ENCODE measurements around the gene CD82. TPM values are rescaled to one million over a fixed set of nuclear protein-coding genes. Genes with fewer than 3 reads are reported as not detected.

CD82 gene
- total RNA-seq, 1 experiment from 2014 or later, result 114 TPM

DNA sequence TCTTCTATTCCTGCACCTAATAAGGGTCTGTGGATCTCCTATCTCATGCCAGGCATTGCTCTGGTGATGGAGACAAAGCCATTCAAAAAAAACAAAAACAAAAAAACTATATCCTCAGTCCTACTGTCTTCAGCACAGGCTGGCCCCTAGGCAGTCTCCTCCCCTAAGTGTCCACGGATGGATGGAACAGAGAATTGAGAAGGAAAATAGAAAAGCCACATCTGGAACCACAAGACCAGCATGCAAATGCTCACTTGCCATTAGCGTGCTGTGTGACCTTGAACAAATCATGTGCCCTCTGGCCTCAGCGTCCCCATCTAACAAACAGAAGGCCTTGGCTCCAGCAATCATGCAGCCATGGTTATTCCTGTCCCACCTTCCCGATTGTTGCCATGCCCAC, 32.7 kb upstream of the CD82 start:
- Mint-ChIP-seq H3K4me3 (ENCODE audit: unreplicated experiment) (no peak overlapping the region), H3K36me3 (ENCODE audit: insufficient read depth, unreplicated experiment) (no peaks in the 10 kb centered on the region), H3K9me3 (ENCODE audit: unreplicated experiment) (no peaks in the 10 kb centered on the region), H3K27me3 (ENCODE audit: insufficient read depth, unreplicated experiment) (peaks cover 10% of the 10 kb centered on the region), H3K4me1 (ENCODE audit: insufficient read depth, unreplicated experiment) (peaks cover 15% of the 10 kb centered on the region), H3K27ac (ENCODE audit: low read depth, unreplicated experiment) (no peak overlapping the region)
- CTCF ChIA-PET, result interaction anchor here (0.6 to 2.4 kb wide), 4 partner anchors 89 to 278 kb away, joined by 3 to 8 read pairs (median 6); no protein-coding TSS in a partner anchor
- BruUV-seq (replicated peaks), result no TSS peak
- DNase-seq (ENCODE audit: unreplicated experiment), result no peak
- TF ChIP-seq, protein P1, sequence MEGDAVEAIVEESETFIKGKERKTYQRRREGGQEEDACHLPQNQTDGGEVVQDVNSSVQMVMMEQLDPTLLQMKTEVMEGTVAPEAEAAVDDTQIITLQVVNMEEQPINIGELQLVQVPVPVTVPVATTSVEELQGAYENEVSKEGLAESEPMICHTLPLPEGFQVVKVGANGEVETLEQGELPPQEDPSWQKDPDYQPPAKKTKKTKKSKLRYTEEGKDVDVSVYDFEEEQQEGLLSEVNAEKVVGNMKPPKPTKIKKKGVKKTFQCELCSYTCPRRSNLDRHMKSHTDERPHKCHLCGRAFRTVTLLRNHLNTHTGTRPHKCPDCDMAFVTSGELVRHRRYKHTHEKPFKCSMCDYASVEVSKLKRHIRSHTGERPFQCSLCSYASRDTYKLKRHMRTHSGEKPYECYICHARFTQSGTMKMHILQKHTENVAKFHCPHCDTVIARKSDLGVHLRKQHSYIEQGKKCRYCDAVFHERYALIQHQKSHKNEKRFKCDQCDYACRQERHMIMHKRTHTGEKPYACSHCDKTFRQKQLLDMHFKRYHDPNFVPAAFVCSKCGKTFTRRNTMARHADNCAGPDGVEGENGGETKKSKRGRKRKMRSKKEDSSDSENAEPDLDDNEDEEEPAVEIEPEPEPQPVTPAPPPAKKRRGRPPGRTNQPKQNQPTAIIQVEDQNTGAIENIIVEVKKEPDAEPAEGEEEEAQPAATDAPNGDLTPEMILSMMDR (IDR thresholded peaks at IDR 0.05; ENCODE audit: unreplicated experiment), result no peak
- POLR2A ChIA-PET, result no interaction called here
- intact Hi-C loops (cut with micrococcal nuclease), result no loop called here

DNA sequence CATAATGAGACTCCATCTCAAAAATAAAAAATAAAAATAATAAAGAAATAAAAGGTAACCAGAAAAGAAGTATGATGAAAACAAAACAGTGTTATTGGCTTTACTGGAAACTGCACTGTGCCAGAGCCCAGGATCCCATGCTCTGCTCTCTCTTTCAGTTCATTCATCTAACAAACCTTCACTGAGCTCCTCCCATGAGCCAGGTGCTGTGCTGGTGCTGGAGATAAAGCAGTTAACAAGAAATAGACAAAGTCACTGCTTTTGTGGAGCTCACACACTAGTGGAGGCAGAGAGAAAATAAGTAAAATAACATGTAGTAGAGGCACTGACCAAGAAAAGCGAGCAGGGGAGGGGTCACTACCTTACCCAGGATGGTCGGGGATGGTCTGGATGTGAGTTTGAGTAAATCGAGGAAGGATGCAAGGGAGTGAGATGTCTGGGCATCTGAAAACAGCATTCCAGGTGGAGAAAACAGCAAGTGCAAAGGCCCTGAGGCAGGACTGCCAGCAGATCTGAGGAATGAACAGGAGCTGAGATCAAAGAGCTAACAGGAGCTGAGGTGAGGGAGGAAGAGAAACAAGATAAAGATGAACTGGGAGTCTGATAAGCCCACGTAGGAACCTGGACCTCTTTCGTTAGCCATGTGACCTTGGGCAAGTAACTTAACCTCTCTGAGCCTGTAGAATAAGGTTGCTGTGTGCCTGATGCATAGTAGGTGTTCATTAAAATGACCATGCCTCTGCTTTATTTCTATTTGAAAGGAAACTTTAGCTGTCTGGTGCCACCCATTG, 31.3 kb upstream of the CD82 start:
- peaks cover 10% of the 10 kb centered on the region for H3K4me1 Mint-ChIP-seq (ENCODE audit: insufficient read depth, unreplicated experiment)
- no peaks in the 10 kb centered on the region for H3K36me3 Mint-ChIP-seq (ENCODE audit: insufficient read depth, unreplicated experiment)
- ChIA-PET CTCF (interaction anchor here (0.9 to 9.4 kb wide), 2 partner anchors 88 to 247 kb away, joined by 4 to 223 read pairs; no protein-coding TSS in a partner anchor), POLR2A (interaction anchor here (0.6 kb wide), 1 partner anchor 21 kb away, joined by 3 read pairs; no protein-coding TSS in a partner anchor)
- no TSS peak for BruUV-seq (replicated peaks)
- peaks cover 10% of the 10 kb centered on the region for H3K27me3 Mint-ChIP-seq (ENCODE audit: insufficient read depth, unreplicated experiment)
- no peaks in the 10 kb centered on the region for H3K9me3 Mint-ChIP-seq (ENCODE audit: unreplicated experiment)
- DNase-seq (ENCODE audit: unreplicated experiment), result no peak
- H3K4me3 Mint-ChIP-seq (ENCODE audit: unreplicated experiment), result no peak overlapping the region
- intact Hi-C loops (cut with micrococcal nuclease), result no loop called here
- no peak overlapping the region for H3K27ac Mint-ChIP-seq (ENCODE audit: low read depth, unreplicated experiment)
- TF ChIP-seq, protein P1 (IDR thresholded peaks at IDR 0.05; ENCODE audit: unreplicated experiment), result no peak

GRCh38 chr11:44535191-44535980, 30.1 kb upstream of the CD82 start:
- POLR2A ChIA-PET, result no interaction called here
- TF ChIP-seq, protein P1 (IDR thresholded peaks at IDR 0.05; ENCODE audit: unreplicated experiment), result no peak
- intact Hi-C loops (cut with micrococcal nuclease), result loop anchor here (5.0 kb wide), 1 partner anchor 423 kb away; no protein-coding TSS in a partner anchor
- no TSS peak for BruUV-seq (replicated peaks)
- H3K9me3 Mint-ChIP-seq (ENCODE audit: unreplicated experiment), result no peaks in the 10 kb centered on the region
- H3K27me3 Mint-ChIP-seq (ENCODE audit: insufficient read depth, unreplicated experiment), result peaks cover 10% of the 10 kb centered on the region
- no peak overlapping the region for H3K27ac Mint-ChIP-seq (ENCODE audit: low read depth, unreplicated experiment)
- peaks cover 3% of the 10 kb centered on the region for H3K4me1 Mint-ChIP-seq (ENCODE audit: insufficient read depth, unreplicated experiment)
- CTCF ChIA-PET, result interaction anchor here (0.6 to 9.4 kb wide), 7 partner anchors 47 to 402 kb away, joined by 3 to 223 read pairs (median 3); no protein-coding TSS in a partner anchor
- H3K4me3 Mint-ChIP-seq (ENCODE audit: unreplicated experiment), result no peak overlapping the region
- no peak for DNase-seq (ENCODE audit: unreplicated experiment)
- no peaks in the 10 kb centered on the region for H3K36me3 Mint-ChIP-seq (ENCODE audit: insufficient read depth, unreplicated experiment)
